DMS153 (cell line): ENCODE measurements around the gene PTPRD.
"Not testable (repeated sequence)": the region's sequence is repeated elsewhere in the genome, so short reads cannot be mapped to it uniquely, and the experiment has no call there.

Experiments
- DNase-seq: peaks from one replicate; lab custom pipeline; 2025; lab: John Stamatoyannopoulos, UW

The PTPRD gene

DNA sequence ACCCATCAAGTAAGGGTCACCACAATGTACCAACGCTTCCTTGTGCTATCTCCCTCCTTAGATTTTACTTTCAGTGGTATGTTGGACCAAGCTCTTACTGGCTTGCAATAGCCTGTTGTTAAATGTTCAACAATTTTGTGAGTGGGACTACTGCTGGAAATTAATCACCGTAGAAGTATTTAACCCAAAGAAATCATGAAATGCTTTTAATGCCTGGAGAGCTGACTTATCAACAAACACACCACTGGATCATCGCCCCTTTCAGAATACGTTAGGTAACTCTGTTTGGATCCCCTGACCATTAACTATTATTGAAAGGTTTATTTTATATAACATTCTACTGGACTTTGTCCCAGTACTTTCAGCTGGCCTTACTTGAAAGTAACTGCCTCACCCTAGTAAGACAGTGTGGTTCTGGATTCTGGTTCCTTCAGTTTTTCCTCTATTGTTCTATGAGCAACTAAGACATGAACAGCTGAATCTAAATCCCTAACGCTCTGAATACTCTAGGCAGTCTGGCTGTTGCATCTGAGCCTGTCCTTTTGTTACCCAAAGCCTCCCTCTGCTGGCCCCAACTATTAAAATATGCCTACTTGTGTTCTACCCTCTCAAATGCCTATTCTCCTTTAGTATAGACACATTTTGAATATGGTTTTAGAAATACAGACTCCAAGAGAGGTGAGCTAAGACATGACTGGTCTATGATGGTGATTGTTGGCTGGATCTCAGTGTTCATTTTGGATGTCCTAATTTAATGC is 1609.8 kb downstream of the PTPRD start:
- DNase-seq: peak; percentile 44

GRCh38 chr9:8980496-8981013 is 1632.2 kb downstream of the PTPRD start:
- DNase-seq: no peak

DNA sequence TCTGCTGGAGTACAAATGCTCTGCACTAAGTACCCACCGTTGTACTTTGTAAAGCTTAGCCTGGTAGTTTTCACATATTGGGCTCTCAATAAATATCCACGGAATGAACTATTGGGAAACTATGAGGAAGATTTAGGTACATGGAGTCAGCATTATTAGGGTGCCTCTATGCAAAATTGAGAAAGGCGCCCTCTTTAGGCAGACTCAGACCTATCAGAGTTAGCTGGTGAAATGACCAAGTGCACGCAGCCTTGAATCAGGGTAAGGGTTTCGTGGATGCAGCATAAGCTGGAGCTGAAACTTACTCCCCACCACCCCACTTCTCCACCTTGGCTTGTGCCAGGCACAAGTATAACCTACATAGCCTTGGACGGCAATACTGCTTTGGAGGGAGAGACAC is 1634.5 kb downstream of the PTPRD start:
- DNase-seq: no peak

DNA sequence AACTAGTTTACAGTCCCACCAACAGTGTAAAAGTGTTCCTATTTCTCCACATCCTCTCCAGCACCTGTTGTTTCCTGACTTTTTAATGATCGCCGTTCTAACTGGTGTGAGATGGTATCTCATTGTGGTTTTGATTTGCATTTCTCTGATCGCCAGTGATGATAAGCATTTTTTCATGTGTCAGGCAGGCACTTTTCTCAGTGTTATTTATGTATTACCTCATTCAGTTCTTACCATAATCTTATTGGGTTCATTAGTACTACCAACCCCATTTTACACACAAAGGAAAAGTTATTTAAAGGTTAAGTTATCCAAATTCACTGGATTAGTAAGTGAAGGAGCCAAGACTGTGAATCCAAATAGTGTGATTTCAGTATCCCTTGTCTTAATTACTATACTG is 1644.5 kb downstream of the PTPRD start:
- DNase-seq: not testable (repeated sequence)

GRCh38 chr9:8963885-8964284 is 1648.9 kb downstream of the PTPRD start:
- DNase-seq: no peak

- DNase-seq: no peak
These were observed 1650.7 kb downstream of the PTPRD start for GRCh38 chr9:8962084-8962483.

DNA sequence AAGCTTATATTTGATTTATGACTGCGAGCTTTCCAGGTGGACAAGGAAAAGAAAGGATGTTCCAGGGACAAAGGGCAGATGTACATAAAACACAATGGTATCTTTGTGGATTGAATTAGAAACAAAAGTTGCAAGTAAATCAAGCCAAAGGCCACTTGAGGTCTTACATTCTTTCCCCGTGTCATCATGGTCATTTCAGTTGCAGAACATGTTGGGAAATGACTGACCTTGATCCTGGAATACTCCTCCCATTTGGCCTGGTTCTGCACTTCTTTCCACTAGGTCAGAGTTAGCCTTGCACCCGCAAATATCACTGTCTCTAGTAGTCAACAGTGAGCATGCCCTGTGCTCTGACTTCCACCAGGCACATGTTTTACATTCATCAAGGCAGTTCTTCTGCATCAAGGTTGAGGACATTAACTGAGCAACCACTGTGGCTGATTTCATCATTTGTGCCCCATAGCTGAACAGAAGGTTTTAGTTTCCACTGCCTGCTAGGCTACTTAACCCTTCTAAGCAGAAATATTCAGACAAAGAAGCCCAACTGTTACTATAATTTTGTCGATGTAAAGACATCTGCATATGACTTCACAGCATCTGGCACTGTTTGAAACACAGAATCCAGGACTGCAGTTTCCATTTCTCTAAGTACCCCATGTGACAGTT is 1651.5 kb downstream of the PTPRD start:
- no peak for DNase-seq

DNA sequence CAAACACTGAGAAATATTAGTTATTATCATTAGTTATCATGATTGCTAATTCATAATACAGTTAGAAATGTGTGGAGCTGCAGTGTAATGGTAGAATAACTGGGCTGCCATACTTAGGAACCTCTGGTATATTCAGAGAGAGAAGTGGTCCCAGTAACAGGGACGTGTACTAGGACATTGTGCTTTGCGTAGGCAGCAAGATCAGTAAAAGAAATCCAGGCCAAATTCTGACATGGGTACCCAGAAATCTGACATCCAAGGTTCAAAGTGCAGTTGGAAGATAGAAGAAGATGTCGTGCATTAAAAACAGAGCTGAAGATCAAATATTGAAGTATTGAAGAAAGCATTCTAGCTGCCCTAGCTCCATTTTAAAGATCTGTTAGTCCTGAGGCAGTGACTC is 1652.5 kb downstream of the PTPRD start:
- DNase-seq: no peak

DNA sequence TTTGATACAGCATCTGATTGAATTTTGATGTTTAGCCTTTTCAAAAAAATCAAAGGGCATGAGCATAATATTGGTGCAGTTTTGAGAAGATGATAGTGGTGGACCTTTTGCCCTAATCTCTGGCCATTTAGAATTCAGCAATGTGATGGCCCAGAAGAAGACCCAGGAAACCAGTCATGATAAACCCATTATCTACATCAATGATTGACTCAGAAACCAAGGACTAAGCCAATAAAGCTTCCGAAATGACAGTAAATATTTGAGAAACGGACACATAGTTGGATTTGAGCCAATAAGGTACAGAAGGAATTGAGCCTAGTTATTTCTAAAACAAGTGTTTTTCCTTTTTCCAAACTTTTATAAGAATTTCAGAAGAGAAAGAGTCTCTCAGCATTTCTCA is 1654.4 kb downstream of the PTPRD start:
- DNase-seq: no peak

- no peak for DNase-seq
These were observed 1657.5 kb downstream of the PTPRD start for GRCh38 chr9:8955315-8955714.

GRCh38 chr9:8946461-8946860 is 1666.3 kb downstream of the PTPRD start:
- DNase-seq: no peak

DNA sequence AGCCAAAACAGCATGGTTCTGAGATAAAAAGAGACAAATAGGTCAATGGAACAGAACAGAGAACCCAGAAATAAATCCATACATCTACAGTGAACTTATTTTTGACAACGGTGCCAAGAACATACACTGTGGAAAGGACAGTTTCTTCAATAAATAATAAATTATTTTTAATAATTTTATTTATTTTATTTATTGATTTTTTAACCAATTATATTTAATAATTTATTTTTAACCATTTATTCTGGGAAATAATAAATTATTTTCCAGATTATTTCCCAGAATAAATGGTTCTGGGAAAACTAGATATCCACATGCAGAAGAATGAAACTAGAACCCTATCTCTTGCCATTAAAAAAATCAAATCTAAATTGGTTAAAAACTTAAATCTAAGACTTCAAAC is 1669.4 kb downstream of the PTPRD start:
- no peak for DNase-seq

- DNase-seq: no peak
These were observed 1672.2 kb downstream of the PTPRD start for GRCh38 chr9:8940650-8941049.

- DNase-seq: no peak
These were observed 1686.3 kb downstream of the PTPRD start for GRCh38 chr9:8926461-8926860.

DNA sequence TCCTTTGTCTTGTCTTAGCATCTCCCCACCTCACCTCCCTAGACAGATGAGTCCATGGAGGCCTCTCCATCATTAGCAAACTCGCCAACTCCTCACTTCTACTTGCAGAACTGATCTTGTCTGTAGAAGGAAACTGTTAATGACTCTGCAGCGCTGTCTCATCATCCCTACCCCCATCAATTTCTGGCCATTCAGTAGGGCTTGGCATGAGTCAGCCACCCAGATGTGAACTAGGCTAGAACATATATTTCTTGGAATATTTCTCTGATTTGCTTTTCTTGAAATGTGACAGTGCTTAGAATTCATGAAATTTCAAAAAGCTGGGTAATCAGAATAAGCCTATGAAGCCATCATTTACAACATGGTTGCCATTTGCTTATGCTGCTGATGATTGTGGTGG is 1688.2 kb downstream of the PTPRD start:
- DNase-seq: no peak

DNA sequence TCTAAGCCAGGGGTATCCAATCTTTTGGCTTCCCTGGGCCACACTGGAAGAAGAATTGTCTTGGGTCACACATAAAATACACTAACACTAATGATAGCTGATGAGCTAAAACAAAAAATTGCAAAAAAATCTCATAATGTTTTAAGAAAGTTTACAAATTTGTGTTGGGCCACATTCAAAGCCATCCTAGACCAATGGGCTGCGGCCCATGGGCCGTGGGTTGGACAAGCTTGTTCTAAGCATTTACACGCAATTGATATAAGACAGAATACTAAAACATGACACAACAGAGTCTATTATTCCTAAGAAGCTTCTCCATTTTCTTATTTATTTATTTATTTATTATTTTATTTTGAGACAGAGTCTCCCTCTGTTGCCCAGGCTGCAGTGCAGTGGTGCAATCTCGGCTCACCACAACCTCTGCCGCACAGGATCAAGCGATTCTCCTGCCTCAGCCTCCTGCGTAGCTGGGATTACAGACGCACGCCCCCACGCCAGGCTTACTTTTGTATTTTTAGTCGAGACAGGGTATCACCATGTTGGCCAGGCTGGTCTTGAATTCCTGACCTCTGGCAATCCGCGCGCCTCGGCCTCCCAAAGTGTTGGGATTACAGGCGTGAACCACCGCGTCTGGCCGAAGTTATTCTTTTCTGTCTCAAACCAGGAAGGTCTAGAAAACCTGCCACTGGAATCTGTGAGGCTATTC is 1692.2 kb downstream of the PTPRD start:
- DNase-seq: not testable (repeated sequence)

- peak; percentile 89 for DNase-seq
These were observed 1694.7 kb downstream of the PTPRD start for GRCh38 chr9:8917956-8918739.

DNA sequence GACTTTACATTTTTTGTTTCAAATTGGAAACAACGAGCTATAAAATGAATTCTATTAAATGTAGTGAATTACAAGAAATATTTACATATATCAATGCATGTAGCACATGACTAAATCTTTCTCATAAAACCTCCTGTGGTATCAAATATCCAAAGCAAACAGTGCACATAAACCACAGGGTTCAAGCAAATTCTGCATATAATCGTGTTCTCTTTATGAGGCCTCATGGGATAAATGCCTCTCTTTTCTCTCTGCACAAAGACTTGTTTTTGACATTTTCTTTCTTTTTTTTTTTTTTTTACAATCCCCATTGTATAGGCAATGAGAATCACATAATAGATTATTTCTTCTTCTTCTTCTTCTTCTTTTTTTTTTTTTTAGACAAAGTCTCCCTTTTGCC is 1696.0 kb downstream of the PTPRD start:
- DNase-seq: peak; percentile 3

DNA sequence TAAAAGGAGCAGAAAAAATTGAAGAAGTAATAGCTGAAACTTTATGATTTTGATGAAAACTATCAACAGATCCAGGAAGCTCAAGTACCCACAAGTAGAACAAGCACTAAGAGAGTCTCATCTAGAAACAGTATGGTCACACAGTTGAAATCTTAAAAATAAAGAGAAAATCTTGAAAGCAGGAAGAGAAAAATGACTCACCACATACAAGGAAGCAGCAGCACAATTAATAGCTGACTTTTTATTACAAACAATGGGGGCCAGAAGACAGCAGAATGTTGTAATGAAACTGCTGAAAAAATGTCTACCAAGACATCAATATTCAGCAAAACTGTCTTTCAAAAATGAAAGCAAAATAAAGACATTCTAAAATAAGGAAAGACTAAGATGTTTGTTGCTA is 1704.9 kb downstream of the PTPRD start:
- DNase-seq: no peak

- DNase-seq: no peak
These were observed 1707.1 kb downstream of the PTPRD start for GRCh38 chr9:8905731-8906130.

- no peak for DNase-seq
These were observed 1707.9 kb downstream of the PTPRD start for GRCh38 chr9:8904771-8905515.
